A204.1 (cell line): ENCODE data around the gene CKAP5.
"Not testable (repeated sequence)": the region's sequence is repeated elsewhere in the genome, so short reads cannot be mapped to it uniquely, and the experiment has no call there.

Source experiments
- FAIRE-seq: peaks from 2 replicates; lab custom pipeline; 2012; peaks lifted over from hg19 to GRCh38; lab: Jason Lieb, UNC

The CKAP5 gene

DNA sequence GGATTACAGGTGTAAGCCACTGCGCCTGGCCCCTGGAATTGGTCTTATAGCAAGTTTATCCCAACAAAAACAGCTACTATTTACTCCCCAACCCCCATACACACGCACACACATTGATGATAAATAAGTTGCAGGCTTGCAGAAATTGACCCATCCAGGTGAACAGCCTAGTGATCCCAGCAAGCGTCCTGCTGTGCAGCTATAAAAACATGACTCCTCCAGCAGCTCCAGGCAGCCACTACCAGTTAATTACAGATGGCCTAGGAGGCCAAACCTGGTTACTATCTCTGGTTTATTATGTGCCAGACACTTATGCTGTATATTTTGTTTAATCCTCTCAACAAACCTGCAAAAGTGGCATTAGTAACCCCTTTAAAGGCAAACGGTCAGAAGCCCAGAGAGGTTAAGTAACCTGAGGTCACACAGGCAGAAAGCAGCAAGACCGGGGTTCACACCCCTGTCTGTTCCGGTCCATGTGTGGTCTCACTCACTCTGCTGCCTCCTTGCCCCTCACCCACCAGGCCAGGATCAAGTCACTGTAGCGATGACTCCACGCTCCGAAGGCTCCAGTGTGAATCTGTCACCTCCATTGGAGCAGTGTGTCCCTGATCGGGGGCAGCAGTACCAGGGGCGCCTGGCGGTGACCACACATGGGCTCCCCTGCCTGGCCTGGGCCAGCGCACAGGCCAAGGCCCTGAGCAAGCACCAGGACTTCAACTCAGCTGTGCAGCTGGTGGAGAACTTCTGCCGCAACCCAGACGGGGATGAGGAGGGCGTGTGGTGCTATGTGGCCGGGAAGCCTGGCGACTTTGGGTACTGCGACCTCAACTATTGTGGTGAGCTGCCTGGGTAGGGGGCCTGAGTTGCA, 120.5 kb downstream of the CKAP5 start:
- FAIRE-seq = no peak

DNA sequence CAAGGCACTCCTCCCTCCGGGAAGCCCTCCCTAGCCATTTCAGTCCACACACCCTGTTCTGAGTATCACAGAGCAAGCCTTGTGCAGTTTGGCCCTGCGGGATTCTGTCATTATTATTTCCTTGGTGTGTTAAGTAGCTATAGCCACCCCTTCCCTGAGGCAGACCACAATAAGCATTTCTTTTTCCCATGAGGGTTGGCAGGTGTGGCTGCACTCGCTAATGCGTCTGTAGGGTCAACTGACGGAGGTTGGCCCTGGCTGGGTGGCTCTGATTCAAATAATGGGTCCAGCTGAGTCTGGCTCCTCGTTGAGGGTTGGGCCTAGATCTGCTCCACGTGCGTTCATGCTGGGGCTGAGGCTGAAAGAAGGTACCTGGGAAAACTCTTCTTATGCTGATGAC, 122.0 kb downstream of the CKAP5 start:
- FAIRE-seq = no peak

DNA sequence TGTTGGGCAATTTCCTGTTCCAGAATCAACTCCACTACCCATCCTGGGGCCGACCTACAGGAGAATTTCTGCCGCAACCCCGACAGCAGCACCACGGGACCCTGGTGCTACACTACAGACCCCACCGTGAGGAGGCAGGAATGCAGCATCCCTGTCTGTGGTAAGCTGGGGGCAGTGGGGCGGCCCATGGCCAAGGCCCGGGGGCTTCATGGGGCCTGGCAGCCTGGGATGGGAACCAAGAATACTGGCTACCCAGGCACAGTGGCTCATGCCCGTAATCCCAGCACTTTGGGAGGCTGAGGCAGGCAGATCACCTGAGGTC, 122.8 kb downstream of the CKAP5 start:
- FAIRE-seq = no peak

DNA sequence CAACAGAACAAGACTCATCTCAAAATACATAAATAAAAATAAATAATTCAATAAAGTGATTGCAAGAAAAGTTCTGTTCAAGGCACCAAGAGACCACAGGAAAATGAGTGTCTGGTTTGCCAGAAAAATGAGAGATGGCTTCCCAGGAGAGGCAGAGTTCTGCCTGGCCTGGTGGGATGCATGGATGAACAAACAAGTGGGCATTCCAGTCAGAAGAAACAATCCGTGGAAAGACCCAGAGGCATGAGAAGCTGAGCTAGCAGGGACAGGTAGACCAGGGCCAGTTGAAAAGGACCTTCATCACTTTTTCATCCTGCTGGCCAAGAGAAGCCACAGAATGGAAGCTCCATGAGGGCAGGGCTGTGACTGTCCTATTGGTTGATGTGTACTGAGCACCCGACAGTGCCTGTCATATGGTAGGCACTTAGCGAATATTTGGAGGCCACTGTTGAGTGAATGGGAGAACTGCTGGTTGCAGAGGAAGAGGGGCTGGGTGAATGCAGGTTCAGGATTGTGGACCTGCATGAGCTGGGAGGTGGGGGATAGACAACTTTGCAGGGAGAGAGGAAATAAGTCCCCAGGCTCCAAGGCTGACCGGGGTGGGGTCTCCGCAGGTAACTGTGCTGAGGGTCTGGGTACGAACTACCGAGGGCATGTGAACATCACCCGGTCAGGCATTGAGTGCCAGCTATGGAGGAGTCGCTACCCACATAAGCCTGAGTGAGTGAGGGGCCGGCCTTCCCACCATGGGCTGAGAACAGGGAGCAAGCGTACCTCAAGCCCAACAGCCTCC, 123.3 kb downstream of the CKAP5 start:
- FAIRE-seq = no peak

DNA sequence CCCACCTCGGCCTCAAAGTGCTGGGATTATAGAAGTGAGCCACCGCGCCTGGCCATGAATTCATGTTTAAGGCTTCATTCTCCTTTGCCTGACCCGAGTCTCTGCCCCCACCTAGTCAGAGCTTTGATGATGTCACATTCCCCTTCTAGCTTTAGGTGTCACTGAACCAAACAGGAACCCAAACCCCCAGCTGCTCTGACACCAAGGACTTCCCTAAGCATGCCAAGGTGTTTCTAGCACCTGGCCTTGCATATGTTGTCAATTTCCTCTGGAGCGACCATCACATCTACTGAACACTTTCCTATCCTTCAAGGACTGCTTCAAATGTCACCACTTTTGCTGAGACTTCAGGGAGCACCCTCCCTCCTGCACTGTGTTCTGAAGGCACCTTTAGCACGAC, 124.8 kb downstream of the CKAP5 start:
- no peak for FAIRE-seq

DNA sequence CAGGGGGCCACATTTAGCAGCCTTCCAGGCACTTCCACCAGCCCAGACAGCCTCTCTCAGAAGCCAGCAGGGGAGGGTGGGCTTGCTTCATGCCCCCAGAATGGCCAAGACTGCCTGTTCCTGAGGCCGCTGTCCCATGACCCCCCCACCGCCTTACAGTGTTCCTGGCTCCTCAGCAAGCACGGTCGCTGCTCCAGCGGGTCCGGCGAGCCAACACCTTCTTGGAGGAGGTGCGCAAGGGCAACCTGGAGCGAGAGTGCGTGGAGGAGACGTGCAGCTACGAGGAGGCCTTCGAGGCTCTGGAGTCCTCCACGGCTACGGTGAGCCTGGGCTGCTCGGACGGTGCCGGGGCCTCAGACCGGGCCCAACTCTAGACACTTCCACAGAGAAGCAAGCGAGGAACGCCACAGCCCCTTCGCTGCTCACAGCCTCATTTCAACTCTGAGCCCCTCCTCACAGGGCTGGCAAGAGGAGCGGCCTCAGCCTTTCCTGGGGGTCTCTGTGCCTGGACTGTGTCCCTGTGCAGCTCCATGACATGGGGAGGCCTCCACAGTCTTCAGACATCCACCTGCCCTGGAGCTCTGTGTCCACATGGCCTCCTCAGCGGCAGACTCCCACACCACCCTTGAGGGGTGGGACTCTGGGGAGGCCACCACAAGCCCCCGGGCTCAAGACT, 126.4 kb downstream of the CKAP5 start:
- FAIRE-seq = no peak

DNA sequence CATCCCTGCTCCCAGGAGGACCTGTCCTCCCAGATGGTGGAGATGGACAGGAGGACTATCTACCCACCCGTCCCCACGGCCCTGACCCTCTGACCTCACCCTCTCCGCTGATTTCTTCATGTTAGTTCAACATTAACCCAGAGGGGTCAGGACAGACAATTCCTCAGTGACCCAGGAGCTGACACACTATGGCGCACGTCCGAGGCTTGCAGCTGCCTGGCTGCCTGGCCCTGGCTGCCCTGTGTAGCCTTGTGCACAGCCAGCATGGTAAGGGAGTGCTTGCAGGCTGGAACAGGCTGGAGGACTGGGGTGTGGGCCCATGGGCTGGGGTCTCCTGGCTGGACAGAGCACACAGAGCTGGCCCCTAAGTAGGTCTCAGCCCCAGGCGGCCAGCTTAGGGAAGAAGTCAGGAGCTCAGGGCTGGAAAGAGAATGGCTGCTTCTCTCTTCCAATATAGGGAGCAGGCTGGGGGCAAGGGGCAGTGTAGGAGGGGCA, 127.0 kb downstream of the CKAP5 start, which contains the start of gene F2:
Gene F2 (plus strand): TSS at position 166 of the 495 bp plus-strand sequence. CDS start 23 bp downstream, at position 189.
- no peak for FAIRE-seq

DNA sequence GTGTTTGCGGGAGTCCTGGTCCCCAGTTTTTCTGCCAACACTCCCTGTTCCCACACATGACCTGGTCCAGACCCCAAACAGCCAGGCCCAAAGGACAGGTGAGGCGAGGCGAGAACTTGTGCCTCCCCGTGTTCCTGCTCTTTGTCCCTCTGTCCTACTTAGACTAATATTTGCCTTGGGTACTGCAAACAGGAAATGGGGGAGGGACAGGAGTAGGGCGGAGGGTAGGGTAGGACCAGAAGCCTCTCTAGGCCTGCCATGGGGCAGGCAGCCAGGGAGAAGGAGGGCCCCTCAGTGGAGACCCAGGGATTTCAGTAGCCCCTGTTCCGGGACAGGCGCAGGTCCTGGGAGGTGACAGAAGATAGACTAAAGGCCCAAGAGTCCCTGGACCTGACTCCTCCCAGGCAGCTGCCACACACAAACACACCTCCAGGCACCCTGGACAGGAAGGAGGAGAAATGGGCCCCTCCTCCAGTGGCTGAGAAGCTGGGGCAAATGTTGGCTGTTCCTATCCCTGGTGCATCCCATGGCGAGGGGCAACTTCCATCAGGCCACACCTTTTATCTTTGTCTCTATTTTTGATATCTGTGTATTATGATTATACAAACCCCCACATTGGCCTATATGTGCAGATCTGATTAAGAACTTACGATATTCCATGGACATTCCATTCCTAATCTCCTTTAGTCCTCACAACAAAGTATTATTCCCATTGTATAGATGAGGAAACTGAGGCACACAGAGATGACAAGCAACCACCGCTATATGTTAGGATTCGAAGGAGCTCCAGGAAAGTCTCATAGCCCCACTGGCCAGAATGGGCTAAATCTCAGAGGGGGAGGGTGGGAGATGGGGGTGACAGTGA, 127.7 kb downstream of the CKAP5 start:
- FAIRE-seq = no peak

DNA sequence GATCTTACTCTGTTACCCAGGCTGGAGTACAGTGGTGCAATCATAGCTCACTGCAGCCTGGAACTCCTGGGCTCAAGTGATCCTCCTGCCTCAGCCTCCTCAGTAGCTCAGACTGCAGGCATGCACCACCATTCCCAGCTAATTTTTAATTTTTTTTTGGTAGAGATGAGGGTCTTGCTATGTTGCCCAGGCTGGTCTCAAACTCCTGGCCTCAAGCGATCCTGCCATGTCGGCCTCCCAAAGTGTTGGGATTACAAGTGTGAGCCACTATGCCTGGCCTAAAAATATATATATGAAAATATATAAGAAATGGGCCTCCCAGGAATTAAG, 128.3 kb downstream of the CKAP5 start:
- not testable (repeated sequence) for FAIRE-seq

DNA sequence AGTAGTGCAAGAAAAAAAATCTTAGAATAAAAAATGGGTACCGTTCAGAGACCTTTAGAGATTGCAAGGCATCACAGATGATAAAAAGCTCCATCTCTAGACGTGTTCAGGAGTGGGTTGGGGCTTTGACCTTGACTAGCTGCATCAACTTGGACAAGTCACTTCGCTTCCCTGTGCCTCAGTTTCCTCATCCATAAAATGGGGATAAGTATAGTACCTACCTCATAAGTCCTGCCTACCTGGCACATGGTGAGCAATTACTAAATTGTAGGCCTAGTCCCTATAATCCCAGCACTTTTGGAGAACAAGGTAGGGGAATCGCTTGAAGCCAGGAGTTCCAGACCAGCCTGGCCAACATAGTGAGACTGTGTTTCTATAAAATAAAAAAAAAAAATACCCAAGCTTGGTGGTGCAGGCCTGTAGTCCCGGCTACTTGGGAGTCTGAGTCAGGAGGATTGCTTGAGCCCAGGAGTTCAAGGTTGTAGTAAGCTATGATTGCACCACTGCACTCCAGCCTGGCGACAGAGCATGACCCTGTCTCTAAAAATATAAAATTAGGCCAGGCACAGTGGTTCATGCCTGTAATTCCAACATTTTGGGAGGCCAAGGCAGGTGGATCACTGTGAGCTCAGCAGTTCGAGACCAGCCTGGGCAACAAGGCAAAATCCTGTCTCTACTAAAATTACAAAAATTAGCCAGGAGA, 133.1 kb downstream of the CKAP5 start:
- FAIRE-seq = no peak

DNA sequence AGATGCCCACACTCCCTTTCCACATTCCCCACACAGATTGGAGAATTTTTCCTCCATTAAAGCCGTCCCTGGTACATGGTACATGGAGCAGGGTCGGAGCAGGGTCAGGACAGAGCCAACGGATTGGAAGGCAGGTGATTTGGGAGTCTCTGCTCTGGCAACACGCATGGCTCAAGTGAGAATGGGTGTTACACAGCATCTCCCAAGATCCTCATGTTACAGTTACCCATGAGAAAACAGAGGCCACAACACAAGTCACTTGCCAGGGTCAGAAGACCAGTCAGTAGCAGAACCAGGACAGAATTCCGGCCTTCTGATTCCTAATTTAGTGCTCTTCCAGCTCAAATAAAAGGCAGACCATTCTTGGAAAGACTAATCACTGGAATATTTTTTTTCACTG, 134.8 kb downstream of the CKAP5 start:
- no peak for FAIRE-seq

DNA sequence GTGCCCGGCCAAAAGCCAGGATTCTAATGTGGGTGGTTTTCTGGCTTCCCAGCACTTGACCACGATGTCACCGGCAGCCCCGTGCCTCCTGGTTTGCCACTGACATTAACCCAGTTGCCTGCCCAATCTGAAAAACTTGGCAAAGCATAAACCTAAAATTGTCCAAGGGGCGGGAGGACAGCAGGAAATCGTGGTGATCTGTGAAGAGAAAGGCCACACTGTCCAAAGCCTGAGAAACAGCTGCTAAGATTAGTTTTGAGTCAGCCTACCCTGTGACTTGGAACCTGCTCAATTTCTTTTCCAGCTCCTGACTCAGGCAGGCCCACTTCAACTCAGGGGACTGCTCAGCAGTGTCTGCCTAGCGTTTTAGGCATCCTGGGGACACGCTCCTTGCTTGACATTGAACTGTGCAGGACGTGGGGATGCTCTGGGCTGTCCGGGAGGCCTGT, 135.2 kb downstream of the CKAP5 start:
- no peak for FAIRE-seq

DNA sequence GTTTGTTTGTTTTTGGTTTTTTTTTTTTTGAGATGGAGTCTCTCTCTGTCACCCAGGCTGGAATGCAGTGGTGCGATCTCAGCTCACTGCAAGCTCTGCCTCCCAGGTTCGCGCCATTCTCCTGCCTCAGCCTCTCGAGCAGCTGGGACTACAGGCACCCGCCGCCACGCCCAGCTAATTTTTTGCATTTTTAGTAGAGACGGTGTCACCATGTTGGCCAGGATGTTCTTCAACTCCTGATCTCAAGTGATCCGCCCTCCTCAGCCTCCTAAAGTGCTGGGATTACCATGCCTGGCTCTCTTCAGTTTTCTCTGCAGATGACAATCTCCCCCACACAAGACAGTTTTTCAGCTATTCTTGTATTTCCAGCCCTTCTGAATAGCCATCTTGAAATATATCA, 136.7 kb downstream of the CKAP5 start:
- not testable (repeated sequence) for FAIRE-seq

DNA sequence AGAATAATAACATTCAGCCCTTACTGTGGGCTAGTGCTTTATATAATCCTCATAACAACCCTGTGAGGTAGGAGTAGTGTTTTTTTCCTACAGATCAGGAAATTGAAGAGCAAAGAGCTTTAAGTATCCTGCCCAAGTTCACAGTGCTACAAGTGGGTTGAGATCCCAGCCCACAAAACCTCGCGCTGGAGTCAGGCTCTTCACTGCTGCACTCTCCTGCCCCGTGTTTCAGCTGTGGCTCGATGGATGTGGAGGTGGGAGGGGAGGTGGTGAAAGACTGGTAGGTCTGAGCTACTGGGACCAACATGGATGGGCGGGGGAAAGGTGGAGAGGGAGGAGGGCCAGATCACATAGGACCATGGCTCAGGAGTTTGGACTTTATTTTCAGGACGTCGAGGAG, 139.2 kb downstream of the CKAP5 start:
- FAIRE-seq = no peak

DNA sequence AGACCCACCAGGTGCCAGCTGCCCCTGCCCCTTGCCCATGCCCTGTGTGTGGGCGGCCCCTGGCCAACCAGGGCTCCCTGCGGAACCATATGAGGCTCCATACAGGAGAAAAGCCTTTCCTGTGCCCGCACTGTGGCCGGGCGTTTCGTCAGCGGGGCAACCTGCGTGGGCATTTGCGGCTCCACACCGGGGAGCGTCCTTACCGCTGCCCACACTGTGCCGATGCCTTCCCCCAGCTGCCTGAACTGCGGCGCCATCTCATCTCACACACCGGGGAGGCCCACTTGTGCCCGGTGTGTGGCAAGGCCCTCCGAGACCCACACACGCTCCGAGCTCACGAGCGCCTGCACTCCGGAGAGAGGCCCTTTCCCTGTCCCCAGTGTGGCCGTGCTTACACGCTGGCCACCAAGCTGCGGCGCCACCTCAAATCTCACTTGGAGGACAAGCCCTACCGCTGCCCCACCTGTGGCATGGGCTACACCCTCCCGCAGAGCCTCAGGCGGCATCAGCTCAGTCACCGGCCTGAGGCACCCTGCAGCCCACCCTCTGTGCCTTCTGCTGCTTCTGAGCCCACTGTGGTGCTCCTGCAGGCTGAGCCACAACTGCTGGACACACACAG, 140.9 kb downstream of the CKAP5 start:
- FAIRE-seq = no peak

DNA sequence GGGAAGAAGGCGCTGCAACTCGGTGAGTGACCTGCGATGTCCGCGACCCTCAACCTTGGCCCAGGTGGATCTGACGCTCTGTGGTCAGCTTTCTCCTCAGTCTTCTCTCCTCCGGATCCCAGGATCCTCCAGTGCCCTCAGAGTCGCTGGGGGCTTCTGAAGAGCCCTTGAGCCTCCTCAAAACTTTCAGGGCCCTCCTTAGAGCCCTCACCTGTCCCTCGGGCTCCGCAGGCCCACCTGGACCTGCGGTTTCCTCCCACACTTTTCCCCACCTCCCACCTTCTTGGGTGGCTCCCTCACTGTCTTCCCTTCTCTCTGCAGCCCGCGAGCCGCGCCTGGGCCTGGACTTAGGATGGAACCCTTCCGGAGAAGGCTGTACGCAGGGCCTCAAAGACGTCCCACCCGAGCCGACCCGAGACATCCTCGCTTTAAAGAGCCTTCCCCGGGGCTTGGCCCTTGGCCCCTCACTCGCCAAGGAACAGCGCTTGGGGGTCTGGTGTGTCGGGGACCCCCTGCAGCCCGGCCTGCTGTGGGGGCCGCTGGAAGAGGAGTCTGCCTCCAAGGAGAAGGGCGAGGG, 144.9 kb downstream of the CKAP5 start:
- no peak for FAIRE-seq

DNA sequence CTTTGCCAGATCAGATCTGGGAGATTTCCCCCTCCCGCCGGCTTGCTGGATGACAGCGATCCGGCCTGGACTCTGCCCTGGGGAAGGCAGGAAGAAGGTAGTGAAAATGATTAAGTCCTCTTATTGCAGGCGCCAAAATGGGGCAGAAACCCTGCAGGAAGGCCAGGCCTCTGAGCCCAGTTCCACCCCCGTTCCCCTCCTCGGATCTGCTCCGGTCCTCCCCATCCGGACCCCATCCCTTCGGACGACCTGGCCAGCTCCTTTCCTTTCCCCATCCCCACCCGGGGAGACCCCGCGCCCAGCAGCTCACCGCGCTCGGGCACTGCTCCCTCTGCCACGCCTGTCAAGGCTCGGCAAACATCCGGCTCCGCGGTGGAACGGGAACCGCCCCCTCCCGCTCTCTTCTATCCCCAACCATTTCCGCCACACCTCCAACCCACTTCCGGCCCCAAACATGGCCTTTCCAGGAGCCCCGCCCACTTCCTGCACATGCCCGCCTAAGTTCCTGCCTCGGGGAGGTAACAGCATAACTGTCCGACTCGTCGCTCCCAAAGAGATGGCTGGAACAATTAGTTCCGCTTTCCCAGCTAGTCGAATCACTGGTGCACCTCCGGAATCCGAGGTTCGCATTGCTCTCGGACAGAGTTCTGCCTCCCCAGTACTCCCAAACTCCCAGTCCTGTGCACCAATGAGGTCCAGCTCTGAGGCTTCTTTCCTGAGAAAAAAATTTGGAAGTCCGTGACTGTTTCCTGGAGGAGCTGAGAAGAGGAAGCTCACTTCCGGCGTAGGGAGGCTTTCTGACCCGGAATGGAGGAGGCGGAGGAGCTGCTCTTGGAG, 145.6 kb downstream of the CKAP5 start, which contains the start of the genes ARHGAP1 and ZNF408:
Gene ARHGAP1 (minus strand): TSS at position 379 of the 837 bp plus-strand sequence. CDS start 4,512 bp downstream, outside the sequence.
Gene ZNF408 (plus strand): TSS at position 791 of the 837 bp plus-strand sequence. CDS start 17 bp downstream, at position 808.
- peak; percentile 91 for FAIRE-seq

DNA sequence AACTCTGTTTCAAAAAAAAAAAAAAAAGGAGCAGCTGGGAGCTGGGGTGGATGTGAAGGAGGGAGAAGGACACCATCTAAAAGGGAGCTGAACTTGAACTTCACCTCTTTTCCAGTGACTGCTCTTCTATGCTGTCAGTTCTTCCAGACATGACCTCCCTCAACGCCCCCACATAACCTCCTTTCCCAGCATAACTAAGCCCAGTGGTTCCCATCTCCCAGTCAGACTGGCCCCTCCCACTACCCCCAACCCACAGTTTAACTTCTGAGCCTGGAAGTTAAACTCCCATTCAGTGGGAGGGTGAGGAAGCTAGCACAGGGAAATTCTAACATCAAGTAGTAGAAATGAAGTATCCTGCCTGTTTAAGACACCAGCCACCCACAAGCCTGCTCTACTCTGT, 147.5 kb downstream of the CKAP5 start:
- no peak for FAIRE-seq

DNA sequence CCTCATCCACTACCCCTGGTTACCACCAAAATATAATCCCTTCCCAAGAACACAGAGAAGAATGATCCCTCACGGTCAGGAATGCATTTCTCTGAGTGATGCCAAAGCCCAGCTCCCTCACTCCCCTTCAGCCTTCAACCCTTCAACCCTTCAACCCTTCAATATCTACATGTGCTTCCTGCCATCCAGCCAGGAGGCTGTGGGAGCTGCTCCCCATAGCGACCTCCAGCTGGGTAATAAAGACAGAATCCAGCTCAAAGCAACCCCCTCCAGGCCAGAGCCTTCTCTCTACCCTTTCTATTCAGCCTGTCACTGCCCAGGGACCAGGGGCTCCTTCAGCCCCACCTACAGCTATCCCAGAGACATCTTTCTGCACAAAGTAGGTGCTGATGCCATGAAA, 148.4 kb downstream of the CKAP5 start:
- no peak for FAIRE-seq
